Transverse colon (tissue), 4 donors: Measurements from ENCODE around the gene HMX1.

ENCODE experiments used
- CTCF ChIP-seq, 5 experiments: fragments of 200-600 bp in 3 of 5; fragments of 450-650 bp in 2 of 5; sonication (generic) in 3 of 5; IDR thresholded peaks; 1 replicate in 2 of 5; 2 replicates in 3 of 5; pipeline ENCODE4 v1.5.1; 2016 to 2017; ENCODE audit warnings: antibody characterized with exemption in 5 of 5, inconsistent platforms in 3 of 5, mild to moderate bottlenecking in 2 of 5, moderate library complexity in 1 of 5
- EP300 ChIP-seq: sonication (generic); formaldehyde crosslinking; IDR thresholded peaks from one replicate; pipeline ENCODE4 v1.6.1; 2017; ENCODE audit warnings: antibody characterized with exemption, low read depth
- POLR2AphosphoS5 ChIP-seq, 3 donors: sonication (generic); formaldehyde crosslinking; IDR thresholded peaks; one replicate each; pipeline ENCODE4 v1.6.1; 2016; ENCODE audit warnings: antibody characterized with exemption in 3 of 3

DNA sequence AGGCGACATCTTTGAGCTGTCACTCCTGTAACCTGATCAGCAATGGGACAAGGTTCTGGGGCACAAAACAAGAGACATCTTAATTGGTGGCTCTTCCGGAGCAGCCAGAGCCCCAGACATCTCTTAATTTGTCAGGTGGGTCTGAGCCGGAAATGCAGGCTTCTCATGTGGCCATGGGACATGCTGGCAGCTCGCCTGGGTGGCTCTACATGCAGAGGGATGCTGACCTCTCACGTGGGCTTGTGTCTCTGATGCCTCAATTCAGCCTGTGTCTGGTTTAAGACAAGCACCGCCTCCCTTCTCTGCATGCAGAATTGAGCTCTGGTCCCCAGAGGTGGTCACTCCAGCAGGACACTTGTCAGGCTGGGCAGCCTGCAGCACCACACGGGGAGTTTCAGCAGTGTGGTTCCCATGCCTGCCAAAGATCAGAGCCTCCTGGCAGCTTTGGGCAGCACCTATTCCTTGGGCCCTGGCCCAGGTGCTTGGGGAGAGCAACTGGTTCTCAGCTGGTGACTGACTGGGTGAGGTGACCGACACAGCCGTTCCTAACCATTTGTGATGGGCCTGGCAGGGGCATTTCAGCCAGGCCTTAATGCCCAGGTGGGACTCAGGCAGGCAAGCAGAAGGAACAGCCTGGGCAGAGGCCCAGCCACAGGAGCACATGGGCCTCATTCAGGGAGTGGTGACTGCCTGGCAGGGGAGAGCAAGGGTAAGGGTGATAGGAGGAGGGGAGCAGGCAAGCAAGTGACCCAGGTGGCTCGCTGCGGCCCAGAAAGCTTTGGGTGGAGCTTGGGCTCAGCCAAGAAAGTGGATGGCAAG is 53.4 kb downstream of the HMX1 start:
- TF ChIP-seq POLR2AphosphoS5 (IDR thresholded peaks at IDR 0.05) (no peak), CTCF (IDR thresholded peaks at IDR 0.05) (no peak), EP300 (no peak)
